ENCODE results near the gene PDCL2. TPM values are rescaled to one million over a fixed set of nuclear protein-coding genes. Genes with fewer than 3 reads are reported as not detected.

Gene PDCL2
- total and polyA plus RNA-seq, 2 experiments from 2014 or later = 0.35 to 1.9 TPM

GRCh38 chr4:55600640-55601039, 8.6 kb upstream of the PDCL2 start:
- ATAC-seq = no peak
- no peak overlapping the region for H3K4me3 Mint-ChIP-seq
- H3F3A ChIP-seq (replicated peaks; ENCODE audit: low read depth) = no peaks in the 10 kb centered on the region

More at GRCh38 chr4:55600640-55601039, 8.6 kb upstream of the PDCL2 start:
- H3K4me3 ChIP-seq = no peak overlapping the region
- H4K20me1 ChIP-seq (replicated peaks; ENCODE audit: insufficient read depth) = no peaks in the 10 kb centered on the region
- no peak overlapping the region for H3K27ac ChIP-seq (ENCODE audit: low read depth)
- DNase-seq (ENCODE audit: low spot score) = no peak
- H3K36me3 Mint-ChIP-seq (ENCODE audit: low read depth) = peaks cover 12% of the 10 kb centered on the region
- no peaks in the 10 kb centered on the region for H3K9me2 ChIP-seq (ENCODE audit: insufficient read depth)
- no peaks in the 10 kb centered on the region for H3K9me3 Mint-ChIP-seq
- no peaks in the 10 kb centered on the region; the same call in none of the 2 replicates for H3K36me3 ChIP-seq (ENCODE audit: insufficient read depth)
- peaks cover 1% of the 10 kb centered on the region for H3K27me3 Mint-ChIP-seq (ENCODE audit: insufficient read depth, low read depth, poor library complexity)
- no peak overlapping the region for H2AFZ ChIP-seq
- no peaks in the 10 kb centered on the region for H3K4me1 ChIP-seq (ENCODE audit: insufficient read depth)
- H3K27me3 ChIP-seq (ENCODE audit: insufficient read depth) = no peaks in the 10 kb centered on the region
- no peak for TF ChIP-seq EZH2phosphoT487 (IDR thresholded peaks at IDR 0.05; ENCODE audit: unreplicated experiment)
- TF ChIP-seq STAT1 (IDR thresholded peaks at IDR 0.05; ENCODE audit: unreplicated experiment) = no peak
- TF ChIP-seq ZNF331 (CRISPR knock-in tag; IDR thresholded peaks at IDR 0.05; ENCODE audit: low read depth) = no peak
- TF ChIP-seq NANOG (IDR thresholded peaks at IDR 0.05; ENCODE audit: borderline replicate concordance) = no peak
- TF ChIP-seq ZNF114 (CRISPR knock-in tag; IDR thresholded peaks at IDR 0.05) = no peak
- no peak for TF ChIP-seq ZNF462 (CRISPR knock-in tag; IDR thresholded peaks at IDR 0.05)
- TF ChIP-seq REST (IDR thresholded peaks at IDR 0.05; ENCODE audit: unreplicated experiment) = no peak
- no peak for TF ChIP-seq POLR2AphosphoS5 (IDR thresholded peaks at IDR 0.05; ENCODE audit: low read depth)
- TF ChIP-seq JUNB (IDR thresholded peaks at IDR 0.05; ENCODE audit: unreplicated experiment) = no peak
- TF ChIP-seq ETS1 (IDR thresholded peaks at IDR 0.05) = no peak
- no peak for TF ChIP-seq CREB1 (CRISPR knock-in tag; IDR thresholded peaks at IDR 0.05; ENCODE audit: low read depth)
- TF ChIP-seq EZH2 (IDR thresholded peaks at IDR 0.05; ENCODE audit: low read depth, unreplicated experiment) = no peak
- H3K4me2 ChIP-seq = no peak overlapping the region
- no peak overlapping the region for H3K27ac Mint-ChIP-seq
- no peaks in the 10 kb centered on the region for H3K4me1 Mint-ChIP-seq
- no peaks in the 10 kb centered on the region for H3K79me2 ChIP-seq (replicated peaks; ENCODE audit: insufficient read depth)

All from GM23338 (cell line).